ENCODE data around the gene PLBD1.

PLBD1 gene

DNA sequence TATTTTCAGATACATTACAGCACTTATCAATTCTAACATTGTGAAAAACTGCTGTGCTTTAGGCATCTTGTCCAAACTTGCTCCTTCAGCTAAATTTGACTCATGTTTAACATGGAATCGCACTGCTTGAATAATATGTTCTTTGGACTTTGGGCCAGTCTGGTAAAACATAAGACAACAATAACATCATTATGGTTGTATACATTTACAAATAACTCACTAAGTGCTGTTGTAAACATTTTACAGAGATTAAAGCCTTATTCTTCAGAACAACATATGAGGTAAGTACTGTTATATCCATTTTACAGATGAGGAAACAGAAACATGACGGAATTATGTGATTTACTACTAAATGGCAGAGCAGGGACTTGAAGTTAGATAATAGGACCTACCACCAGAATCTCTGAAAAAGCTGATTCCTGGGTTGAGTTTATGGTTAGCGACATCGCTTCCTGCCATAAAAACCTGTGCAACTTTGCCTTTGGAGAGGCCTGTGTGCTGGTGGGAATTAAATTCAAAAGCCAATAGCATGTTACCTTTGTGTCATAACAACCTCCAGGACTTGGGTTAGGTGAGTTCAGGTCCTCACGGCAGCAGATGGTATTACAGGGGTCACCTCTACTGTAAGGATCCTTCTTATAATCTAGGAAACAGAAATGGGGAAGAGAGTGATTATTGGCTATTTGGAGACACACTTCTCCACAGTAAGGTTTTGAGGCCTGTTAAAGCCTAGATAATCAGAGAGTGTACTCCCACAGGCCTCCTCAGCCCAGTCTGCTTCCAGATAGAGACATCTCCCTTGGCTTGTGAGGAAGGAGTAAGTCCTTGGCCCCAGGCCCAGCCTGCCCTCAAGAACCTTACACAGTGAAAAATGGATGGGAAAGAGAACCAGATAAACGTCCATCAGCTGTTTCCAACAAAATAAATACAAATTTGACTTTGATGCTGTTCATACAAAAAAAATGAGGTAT lies 61.8 kb downstream of the PLBD1 start:
- H3K27me3 ChIP-seq (ENCODE audit: control insufficient read depth, insufficient read depth, low read length) = no peaks in the 10 kb centered on the region
- no peak overlapping the region for H2AFZ ChIP-seq
- H3K9me3 ChIP-seq (ENCODE audit: control insufficient read depth, low read length) = no peaks in the 10 kb centered on the region
- TF ChIP-seq, protein P1, sequence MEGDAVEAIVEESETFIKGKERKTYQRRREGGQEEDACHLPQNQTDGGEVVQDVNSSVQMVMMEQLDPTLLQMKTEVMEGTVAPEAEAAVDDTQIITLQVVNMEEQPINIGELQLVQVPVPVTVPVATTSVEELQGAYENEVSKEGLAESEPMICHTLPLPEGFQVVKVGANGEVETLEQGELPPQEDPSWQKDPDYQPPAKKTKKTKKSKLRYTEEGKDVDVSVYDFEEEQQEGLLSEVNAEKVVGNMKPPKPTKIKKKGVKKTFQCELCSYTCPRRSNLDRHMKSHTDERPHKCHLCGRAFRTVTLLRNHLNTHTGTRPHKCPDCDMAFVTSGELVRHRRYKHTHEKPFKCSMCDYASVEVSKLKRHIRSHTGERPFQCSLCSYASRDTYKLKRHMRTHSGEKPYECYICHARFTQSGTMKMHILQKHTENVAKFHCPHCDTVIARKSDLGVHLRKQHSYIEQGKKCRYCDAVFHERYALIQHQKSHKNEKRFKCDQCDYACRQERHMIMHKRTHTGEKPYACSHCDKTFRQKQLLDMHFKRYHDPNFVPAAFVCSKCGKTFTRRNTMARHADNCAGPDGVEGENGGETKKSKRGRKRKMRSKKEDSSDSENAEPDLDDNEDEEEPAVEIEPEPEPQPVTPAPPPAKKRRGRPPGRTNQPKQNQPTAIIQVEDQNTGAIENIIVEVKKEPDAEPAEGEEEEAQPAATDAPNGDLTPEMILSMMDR (IDR thresholded peaks at IDR 0.05) = no peak
- H3K4me1 ChIP-seq = no peaks in the 10 kb centered on the region
- H3K4me2 ChIP-seq (ENCODE audit: low read length) = no peak overlapping the region
- no peak overlapping the region for H3K4me3 ChIP-seq (ENCODE audit: low read depth, low read length)
- H3K27ac ChIP-seq = no peak overlapping the region
- H3K36me3 ChIP-seq (ENCODE audit: control insufficient read depth, insufficient read depth, low read length) = no peaks in the 10 kb centered on the region
- H3K9ac ChIP-seq = no peak overlapping the region
- H3K79me2 ChIP-seq = no peaks in the 10 kb centered on the region

DNA sequence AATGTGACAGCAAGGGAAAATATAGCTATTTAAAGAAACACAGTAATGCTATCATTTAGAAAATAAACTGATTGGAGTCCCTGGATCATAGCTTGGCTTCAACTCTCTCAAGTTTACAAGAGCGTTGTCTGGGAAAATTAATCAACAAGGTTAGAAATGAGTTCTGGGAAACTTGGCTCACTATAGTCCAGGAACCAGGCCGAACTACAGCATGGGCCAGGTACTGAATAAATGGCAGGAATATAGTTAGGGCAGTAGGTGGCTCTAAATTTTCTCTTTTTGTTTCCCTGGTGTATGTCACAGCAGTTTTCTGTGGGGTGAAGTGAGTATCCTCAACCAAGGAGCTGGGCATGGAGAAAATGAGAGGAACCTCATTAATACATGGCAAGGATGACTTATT lies 72.4 kb downstream of the PLBD1 start:
- H3K27me3 ChIP-seq (ENCODE audit: control insufficient read depth, insufficient read depth, low read length) = no peaks in the 10 kb centered on the region
- no peak overlapping the region for H3K4me3 ChIP-seq (ENCODE audit: low read depth, low read length)
- H3K9ac ChIP-seq = no peak overlapping the region
- H3K79me2 ChIP-seq = no peaks in the 10 kb centered on the region
- H2AFZ ChIP-seq = no peak overlapping the region
- TF ChIP-seq, protein P1 (IDR thresholded peaks at IDR 0.05) = no peak
- H3K27ac ChIP-seq = no peak overlapping the region
- H3K4me2 ChIP-seq (ENCODE audit: low read length) = no peak overlapping the region
- peaks cover 3% of the 10 kb centered on the region for H3K4me1 ChIP-seq
- H3K9me3 ChIP-seq (ENCODE audit: control insufficient read depth, low read length) = no peaks in the 10 kb centered on the region
- no peaks in the 10 kb centered on the region for H3K36me3 ChIP-seq (ENCODE audit: control insufficient read depth, insufficient read depth, low read length)

DNA sequence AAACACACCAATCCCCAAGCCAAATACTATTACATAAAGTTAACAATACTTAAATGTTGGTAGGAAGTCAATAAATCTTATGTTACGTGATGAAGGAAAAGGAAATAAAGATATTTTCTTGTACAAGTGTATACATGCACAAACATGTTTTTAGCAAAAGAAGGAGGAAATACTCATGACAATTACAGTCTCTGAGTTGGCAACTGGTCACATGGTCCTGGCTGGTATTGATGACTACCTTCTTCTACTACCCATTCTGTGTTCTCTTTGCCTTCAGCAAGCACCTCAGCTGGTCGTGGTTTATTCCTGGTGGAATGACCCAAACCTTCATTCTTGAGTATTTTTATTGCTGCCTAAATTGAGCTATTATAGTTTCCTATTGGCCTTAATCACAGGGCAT lies 84.8 kb downstream of the PLBD1 start:
- H3K79me2 ChIP-seq = peaks cover 3% of the 10 kb centered on the region
- no peaks in the 10 kb centered on the region for H3K36me3 ChIP-seq (ENCODE audit: control insufficient read depth, insufficient read depth, low read length)
- H3K9me3 ChIP-seq (ENCODE audit: control insufficient read depth, low read length) = no peaks in the 10 kb centered on the region

DNA sequence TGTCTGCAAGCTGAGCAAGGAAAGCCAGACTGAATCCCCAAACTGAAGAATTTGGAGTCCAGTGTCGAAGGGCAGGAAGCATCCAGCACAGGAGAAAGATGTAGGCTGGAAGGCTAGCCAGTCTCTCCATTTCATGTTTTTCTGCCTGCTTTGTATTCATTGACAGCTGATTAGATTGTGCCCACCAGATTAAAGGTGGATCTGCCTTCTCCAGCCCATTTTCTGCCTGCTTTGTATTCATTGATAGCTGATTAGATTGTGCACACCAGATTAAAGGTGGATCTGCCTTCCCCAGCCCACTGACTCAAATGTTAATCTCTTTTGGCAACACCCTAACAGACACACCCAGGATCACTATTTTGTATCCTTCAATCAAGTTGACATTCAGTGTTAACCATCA lies 85.3 kb downstream of the PLBD1 start:
- TF ChIP-seq, protein P1 (IDR thresholded peaks at IDR 0.05) = no peak
- Histone ChIP-seq H3K4me1 (no peaks in the 10 kb centered on the region), H3K9ac (no peak overlapping the region), H3K79me2 (peaks cover 3% of the 10 kb centered on the region), H3K4me2 (ENCODE audit: low read length) (no peak overlapping the region), H3K27me3 (ENCODE audit: control insufficient read depth, insufficient read depth, low read length) (no peaks in the 10 kb centered on the region), H2AFZ (no peak overlapping the region), H3K4me3 (ENCODE audit: low read depth, low read length) (no peak overlapping the region), H3K36me3 (ENCODE audit: control insufficient read depth, insufficient read depth, low read length) (no peaks in the 10 kb centered on the region), H3K9me3 (ENCODE audit: control insufficient read depth, low read length) (no peaks in the 10 kb centered on the region), H3K27ac (no peak overlapping the region)

More for the DNA sequence above, 84.8 kb downstream of the PLBD1 start:
- Histone ChIP-seq H2AFZ (no peak overlapping the region), H3K9ac (no peak overlapping the region), H3K4me2 (ENCODE audit: low read length) (no peak overlapping the region), H3K27me3 (ENCODE audit: control insufficient read depth, insufficient read depth, low read length) (no peaks in the 10 kb centered on the region), H3K4me1 (no peaks in the 10 kb centered on the region), H3K27ac (no peak overlapping the region), H3K4me3 (ENCODE audit: low read depth, low read length) (no peak overlapping the region)
- TF ChIP-seq, protein P1 (IDR thresholded peaks at IDR 0.05) = no peak

Data from parathyroid adenoma (tissue), 2 donors.